ENCODE data around the gene SNX33.
"Not testable (repeated sequence)": the region's sequence is repeated elsewhere in the genome, so short reads cannot be mapped to it uniquely, and the experiment has no call there.

The SNX33 gene

GRCh38 chr15:75701071-75702003, 53.6 kb downstream of the SNX33 start:
- not testable (repeated sequence) for DNase-seq (ENCODE audit: low spot score)

- no peak for DNase-seq (ENCODE audit: low spot score)
These were observed 54.7 kb downstream of the SNX33 start for GRCh38 chr15:75702436-75702835.

- not testable (repeated sequence) for DNase-seq (ENCODE audit: low spot score)
These were observed 55.9 kb downstream of the SNX33 start for GRCh38 chr15:75703440-75704262.

GRCh38 chr15:75704263-75704615, 56.5 kb downstream of the SNX33 start:
- no peak for DNase-seq (ENCODE audit: low spot score)

DNA sequence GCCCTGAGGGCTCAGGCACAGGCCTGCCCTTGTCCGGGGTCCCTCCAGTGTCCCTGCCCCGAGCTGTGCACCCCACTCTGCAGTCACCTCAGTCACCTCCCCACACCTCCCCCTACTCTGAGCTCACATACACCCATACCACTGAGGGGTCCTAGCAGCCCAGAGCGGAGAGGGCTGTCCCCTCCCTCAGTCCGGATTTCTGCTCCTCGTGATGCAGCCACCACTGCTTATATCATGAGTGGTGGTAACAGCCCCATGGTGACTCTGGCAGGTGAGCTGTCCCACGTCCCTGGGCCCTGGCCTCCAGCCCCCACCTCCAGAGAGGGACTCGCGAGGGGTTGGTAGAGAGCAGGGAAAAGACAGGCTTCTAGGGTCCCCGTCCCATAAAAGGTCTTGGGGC, 56.9 kb downstream of the SNX33 start:
- DNase-seq (ENCODE audit: low spot score) = no peak

DNA sequence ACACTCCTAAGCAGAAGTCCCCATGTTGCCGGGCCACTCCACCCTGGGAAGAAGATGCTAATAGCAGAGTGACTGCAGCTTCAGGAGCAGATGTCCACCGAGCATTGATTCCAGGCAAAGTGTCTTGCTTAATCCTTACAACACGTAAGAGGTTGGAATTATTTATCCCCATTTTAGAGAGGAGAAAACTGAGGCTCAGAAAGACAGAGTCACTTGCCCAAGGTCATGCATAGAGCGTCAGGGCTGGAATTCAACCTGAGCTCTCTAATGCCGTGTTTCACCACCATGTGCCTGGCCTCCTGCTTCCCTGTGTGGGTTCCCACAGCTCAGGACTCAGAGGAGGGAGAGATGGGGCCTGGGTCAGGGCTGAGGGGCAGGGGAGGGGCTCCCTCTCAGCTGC, 57.7 kb downstream of the SNX33 start:
- DNase-seq (ENCODE audit: low spot score) = not testable (repeated sequence)

GRCh38 chr15:75705854-75706681, 58.4 kb downstream of the SNX33 start:
- DNase-seq (ENCODE audit: low spot score) = no peak

GRCh38 chr15:75706682-75706954, 58.9 kb downstream of the SNX33 start:
- DNase-seq (ENCODE audit: low spot score) = no peak

DNA sequence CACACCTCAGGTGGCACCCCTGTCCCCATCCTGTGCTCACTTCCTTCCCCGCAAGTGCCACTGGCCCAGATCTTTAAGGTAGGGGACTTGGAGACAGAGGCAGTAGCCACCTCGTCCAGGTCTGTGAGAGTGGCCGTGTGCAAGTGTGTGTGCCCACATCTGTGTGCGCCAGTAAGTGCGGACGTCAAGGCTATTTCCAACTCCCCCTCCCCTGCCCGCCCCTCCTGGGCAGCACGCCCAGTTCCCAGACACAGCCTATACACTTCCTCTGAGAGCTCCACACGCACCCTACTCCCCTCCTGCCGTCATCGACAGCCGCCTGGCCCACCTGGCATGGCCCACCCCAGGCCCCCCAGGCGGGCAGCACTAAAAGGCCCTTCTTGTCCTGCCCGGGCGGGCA, 61.7 kb downstream of the SNX33 start:
- not testable (repeated sequence) for DNase-seq (ENCODE audit: low spot score)

DNA sequence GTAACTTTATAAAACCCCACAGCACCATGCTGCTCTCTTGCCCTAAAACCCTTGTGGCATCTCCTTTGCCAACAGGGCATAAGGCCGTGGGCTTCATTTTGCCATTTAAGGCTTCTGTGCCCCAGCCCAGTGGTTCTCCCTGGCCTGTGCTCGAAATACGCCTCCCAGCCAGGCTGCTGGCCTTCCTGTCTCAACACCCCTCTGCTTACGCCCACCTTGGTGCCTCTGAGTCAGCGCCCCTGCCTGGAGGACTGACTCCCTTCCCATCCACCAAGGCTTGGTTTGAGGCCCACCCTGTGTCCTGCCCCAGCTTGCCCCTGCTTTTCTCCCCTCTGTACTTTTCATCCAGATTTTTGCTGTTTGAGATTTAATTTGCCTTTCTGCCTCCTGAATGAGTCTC, 63.2 kb downstream of the SNX33 start:
- DNase-seq (ENCODE audit: low spot score) = not testable (repeated sequence)

DNA sequence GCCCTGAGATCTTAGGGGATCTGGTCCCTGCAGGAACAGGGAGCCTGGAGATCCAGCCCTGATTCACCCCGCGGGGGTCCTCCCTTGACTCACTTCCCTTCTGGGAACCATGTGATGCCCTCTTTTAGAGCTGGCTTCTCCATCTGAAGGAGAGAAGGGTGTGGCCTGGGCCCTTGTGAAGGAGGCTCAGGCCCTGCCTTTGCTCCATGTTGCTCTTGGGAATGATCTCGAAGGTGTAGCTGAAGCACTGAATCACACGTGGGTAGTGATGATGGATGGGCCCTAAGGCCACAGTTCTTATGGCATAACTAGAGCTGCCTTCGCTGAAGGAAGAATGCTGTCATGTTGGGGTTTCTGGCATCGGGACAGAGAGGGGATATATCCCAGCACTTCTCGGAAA, 63.8 kb downstream of the SNX33 start:
- not testable (repeated sequence) for DNase-seq (ENCODE audit: low spot score)

All from ecto neural progenitor cell (in vitro differentiated cells).